ENCODE results near the gene GATD1.

GATD1 gene

DNA sequence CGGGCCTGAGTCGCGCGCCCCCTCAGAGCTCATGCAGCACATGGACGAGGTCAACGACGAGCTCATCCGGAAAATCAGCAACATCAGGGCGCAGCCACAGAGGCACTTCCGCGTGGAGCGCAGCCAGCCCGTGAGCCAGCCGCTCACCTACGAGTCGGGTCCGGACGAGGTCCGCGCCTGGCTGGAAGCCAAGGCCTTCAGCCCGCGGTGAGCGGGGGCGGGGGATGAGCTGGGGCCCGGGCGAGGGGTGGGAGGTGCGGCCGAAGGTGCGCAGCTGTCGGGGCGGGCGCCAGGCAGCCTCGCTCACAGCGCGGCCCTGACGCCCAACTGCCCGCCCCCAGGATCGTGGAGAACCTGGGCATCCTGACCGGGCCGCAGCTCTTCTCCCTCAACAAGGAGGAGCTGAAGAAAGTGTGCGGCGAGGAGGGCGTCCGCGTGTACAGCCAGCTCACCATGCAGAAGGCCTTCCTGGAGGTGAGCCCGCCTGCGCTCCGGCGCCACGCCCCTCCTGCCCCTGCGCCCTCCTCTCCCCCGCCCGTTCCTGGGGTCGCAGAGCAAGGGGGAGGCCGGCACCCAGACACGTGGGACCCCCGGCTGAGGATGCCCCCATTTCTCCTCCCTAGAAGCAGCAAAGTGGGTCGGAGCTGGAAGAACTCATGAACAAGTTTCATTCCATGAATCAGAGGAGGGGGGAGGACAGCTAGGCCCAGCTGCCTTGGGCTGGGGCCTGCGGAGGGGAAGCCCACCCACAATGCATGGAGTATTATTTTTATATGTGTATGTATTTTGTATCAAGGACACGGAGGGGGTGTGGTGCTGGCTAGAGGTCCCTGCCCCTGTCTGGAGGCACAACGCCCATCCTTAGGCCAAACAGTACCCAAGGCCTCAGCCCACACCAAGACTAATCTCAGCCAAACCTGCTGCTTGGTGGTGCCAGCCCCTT lies 50.7 kb downstream of the GATD1 start (continued):
- TF ChIP-seq, protein P1, sequence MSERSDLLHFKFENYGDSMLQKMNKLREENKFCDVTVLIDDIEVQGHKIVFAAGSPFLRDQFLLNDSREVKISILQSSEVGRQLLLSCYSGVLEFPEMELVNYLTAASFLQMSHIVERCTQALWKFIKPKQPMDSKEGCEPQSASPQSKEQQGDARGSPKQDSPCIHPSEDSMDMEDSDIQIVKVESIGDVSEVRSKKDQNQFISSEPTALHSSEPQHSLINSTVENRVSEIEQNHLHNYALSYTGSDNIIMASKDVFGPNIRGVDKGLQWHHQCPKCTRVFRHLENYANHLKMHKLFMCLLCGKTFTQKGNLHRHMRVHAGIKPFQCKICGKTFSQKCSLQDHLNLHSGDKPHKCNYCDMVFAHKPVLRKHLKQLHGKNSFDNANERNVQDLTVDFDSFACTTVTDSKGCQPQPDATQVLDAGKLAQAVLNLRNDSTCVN (tag by site-specific recombination; optimal IDR thresholded peaks at IDR 0.05): peak; percentile 44
- TF ChIP-seq ZNF394 (tag by site-specific recombination; IDR thresholded peaks at IDR 0.05; ENCODE audit: borderline replicate concordance) (peak; percentile 32; the same call in 1 of the 2 replicates), SP2 (tag by site-specific recombination; IDR thresholded peaks at IDR 0.05) (peak; percentile 32), EGR2 (tag by site-specific recombination; IDR thresholded peaks at IDR 0.05; ENCODE audit: low read depth) (peak; percentile 50), ZFHX2 (tag by site-specific recombination; conservative IDR thresholded peaks at IDR 0.05) (peak; percentile 88)
- TF ChIP-seq, protein P2, sequence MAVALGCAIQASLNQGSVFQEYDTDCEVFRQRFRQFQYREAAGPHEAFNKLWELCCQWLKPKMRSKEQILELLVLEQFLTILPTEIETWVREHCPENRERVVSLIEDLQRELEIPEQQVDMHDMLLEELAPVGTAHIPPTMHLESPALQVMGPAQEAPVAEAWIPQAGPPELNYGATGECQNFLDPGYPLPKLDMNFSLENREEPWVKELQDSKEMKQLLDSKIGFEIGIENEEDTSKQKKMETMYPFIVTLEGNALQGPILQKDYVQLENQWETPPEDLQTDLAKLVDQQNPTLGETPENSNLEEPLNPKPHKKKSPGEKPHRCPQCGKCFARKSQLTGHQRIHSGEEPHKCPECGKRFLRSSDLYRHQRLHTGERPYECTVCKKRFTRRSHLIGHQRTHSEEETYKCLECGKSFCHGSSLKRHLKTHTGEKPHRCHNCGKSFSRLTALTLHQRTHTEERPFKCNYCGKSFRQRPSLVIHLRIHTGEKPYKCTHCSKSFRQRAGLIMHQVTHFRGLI (tag by site-specific recombination; IDR thresholded peaks at IDR 0.05): 0 out of 2 replicates have a peak, but pooled peaks have one; percentile 41

DNA sequence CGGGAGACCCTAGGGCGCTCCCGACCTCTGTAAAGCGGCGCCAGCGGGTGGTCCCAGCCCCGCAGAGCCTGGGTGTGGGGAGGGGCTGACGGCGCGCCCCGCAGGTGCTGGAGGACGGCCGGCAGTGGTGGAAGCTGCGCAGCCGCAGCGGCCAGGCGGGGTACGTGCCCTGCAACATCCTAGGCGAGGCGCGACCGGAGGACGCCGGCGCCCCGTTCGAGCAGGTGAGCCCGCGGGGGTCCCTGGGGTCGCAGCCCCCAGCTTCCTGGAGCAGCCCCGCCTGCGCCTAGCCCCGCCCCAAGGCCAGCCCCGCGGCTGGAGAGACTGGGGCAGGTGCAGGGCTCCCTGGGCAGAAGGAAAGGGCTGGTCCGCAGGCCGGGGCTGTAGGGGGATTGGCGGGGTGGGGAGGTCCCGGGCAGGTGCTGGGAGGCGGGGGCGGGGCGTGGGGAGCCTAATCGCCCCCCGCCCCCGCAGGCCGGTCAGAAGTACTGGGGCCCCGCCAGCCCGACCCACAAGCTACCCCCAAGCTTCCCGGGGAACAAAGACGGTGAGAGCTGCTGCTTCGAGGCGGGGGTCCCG lies 51.6 kb downstream of the GATD1 start:
- Histone ChIP-seq H3K27ac (ENCODE audit: extremely low read depth, low read depth, low read length) (no peak overlapping the region), H3K4me1 (ENCODE audit: control insufficient read depth, insufficient read depth, low read length) (no peaks in the 10 kb centered on the region; the same call in 1 of the 2 replicates), H3K36me3 (ENCODE audit: control insufficient read depth in 2 of 2, insufficient read depth in 1 of 2, low read length in 2 of 2) (no peaks in the 10 kb centered on the region), H3K4me3 (ENCODE audit: low read depth, low read length) (no peak overlapping the region), H3K9me3 (ENCODE audit: control insufficient read depth, insufficient read depth, low read depth, low read length) (no peaks in the 10 kb centered on the region)
- TF ChIP-seq BCL11B (tag by site-specific recombination; IDR thresholded peaks at IDR 0.05; ENCODE audit: low read depth) (no peak), KLF9 (tag by site-specific recombination; IDR thresholded peaks at IDR 0.05; ENCODE audit: low read depth) (no peak), TCF7L2 (IDR thresholded peaks at IDR 0.05; ENCODE audit: borderline replicate concordance, low read depth, low read length) (no peak), ZNF658 (tag by site-specific recombination; IDR thresholded peaks at IDR 0.05) (no peak), ZIC2 (tag by site-specific recombination; IDR thresholded peaks at IDR 0.05) (no peak), ZNF571 (tag by site-specific recombination; IDR thresholded peaks at IDR 0.05) (no peak), PRDM1 (tag by site-specific recombination; IDR thresholded peaks at IDR 0.05) (no peak), ZNF560 (tag by site-specific recombination; IDR thresholded peaks at IDR 0.05; ENCODE audit: borderline replicate concordance) (no peak), ZNF350 (tag by site-specific recombination; IDR thresholded peaks at IDR 0.05) (no peak)
- TF ChIP-seq, protein P3, sequence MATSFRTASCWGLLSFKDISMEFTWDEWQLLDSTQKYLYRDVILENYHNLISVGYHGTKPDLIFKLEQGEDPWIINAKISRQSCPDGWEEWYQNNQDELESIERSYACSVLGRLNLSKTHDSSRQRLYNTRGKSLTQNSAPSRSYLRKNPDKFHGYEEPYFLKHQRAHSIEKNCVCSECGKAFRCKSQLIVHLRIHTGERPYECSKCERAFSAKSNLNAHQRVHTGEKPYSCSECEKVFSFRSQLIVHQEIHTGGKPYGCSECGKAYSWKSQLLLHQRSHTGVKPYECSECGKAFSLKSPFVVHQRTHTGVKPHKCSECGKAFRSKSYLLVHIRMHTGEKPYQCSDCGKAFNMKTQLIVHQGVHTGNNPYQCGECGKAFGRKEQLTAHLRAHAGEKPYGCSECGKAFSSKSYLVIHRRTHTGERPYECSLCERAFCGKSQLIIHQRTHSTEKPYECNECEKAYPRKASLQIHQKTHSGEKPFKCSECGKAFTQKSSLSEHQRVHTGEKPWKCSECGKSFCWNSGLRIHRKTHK (tag by site-specific recombination; IDR thresholded peaks at IDR 0.05): no peak
- TF ChIP-seq, protein P2 (tag by site-specific recombination; IDR thresholded peaks at IDR 0.05): no peak
- TF ChIP-seq, protein P4, sequence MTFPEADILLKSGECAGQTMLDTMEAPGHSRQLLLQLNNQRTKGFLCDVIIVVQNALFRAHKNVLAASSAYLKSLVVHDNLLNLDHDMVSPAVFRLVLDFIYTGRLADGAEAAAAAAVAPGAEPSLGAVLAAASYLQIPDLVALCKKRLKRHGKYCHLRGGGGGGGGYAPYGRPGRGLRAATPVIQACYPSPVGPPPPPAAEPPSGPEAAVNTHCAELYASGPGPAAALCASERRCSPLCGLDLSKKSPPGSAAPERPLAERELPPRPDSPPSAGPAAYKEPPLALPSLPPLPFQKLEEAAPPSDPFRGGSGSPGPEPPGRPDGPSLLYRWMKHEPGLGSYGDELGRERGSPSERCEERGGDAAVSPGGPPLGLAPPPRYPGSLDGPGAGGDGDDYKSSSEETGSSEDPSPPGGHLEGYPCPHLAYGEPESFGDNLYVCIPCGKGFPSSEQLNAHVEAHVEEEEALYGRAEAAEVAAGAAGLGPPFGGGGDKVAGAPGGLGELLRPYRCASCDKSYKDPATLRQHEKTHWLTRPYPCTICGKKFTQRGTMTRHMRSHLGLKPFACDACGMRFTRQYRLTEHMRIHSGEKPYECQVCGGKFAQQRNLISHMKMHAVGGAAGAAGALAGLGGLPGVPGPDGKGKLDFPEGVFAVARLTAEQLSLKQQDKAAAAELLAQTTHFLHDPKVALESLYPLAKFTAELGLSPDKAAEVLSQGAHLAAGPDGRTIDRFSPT (tag by site-specific recombination; IDR thresholded peaks at IDR 0.05): no peak
- ChIA-PET POLR2A (interaction anchor here (1.0 to 1.6 kb wide), 5 partner anchors 19 to 150 kb away, joined by 3 to 13 read pairs (median 5); partner anchors contain the start of genes DEAF1, GATD1 and TMEM80), CTCF (interaction anchor here (0.6 to 3.1 kb wide), 8 partner anchors 19 to 171 kb away, joined by 3 to 17 read pairs (median 4); partner anchors contain the start of genes TALDO1 and TMEM80)

Data from HEK293 (cell line).